CD8-positive, alpha-beta memory T cell (primary cell): ENCODE data around the gene RPH3AL. TPM values are rescaled to one million over a fixed set of nuclear protein-coding genes. Genes with fewer than 3 reads are reported as not detected.

Experiments used
- CTCF ChIA-PET: fragments of 350-600 bp; sonication (Branson Sonifier 250); formaldehyde crosslinking; loops from one replicate; lab custom pipeline; 2021; ENCODE audit warnings: antibody characterized with exemption; lab: Charles Lee
- POLR2A ChIA-PET: fragments of 350-600 bp; sonication (Branson Sonifier 250); formaldehyde crosslinking; loops from one replicate; lab custom pipeline; 2021; ENCODE audit warnings: antibody characterized with exemption; lab: Charles Lee
- DNase-seq, 5 donors: peaks; one replicate each; pipeline versions ENCODE4 v3.0.0 to v3.0.0-alpha.2; 2020 to 2022; ENCODE audit warnings: mixed read lengths in 1 of 5
- H3K27ac ChIP-seq: one replicate; pipeline ENCODE4 v1.7.0; 2013; ENCODE audit warnings: low read depth, mild to moderate bottlenecking, low read length, moderate library complexity
- H3K27me3 ChIP-seq: 2 replicates; pipeline ENCODE4 v1.7.0; 2013; ENCODE audit warnings: low read length, mild to moderate bottlenecking; ENCODE audit not compliant: insufficient read depth, poor library complexity, severe bottlenecking
- H3K36me3 ChIP-seq: 2 replicates; pipeline ENCODE4 v1.7.0; 2013; ENCODE audit warnings: mild to moderate bottlenecking, low read length, moderate library complexity; ENCODE audit not compliant: insufficient read depth
- H3K4me1 ChIP-seq: 2 replicates; pipeline ENCODE4 v1.7.0; 2013; ENCODE audit warnings: mild to moderate bottlenecking, low read length, moderate library complexity; ENCODE audit not compliant: insufficient read depth
- H3K4me3 ChIP-seq: 2 replicates; pipeline ENCODE4 v1.7.0; 2013; ENCODE audit warnings: mild to moderate bottlenecking, low read length
- H3K9me3 ChIP-seq: 2 replicates; pipeline ENCODE4 v1.7.0; 2013; ENCODE audit warnings: mild to moderate bottlenecking, low read length
- H3K27ac Mint-ChIP-seq, 8 donors: one replicate each; pipeline ENCODE4 v1.8.0; 2020 to 2021; ENCODE audit warnings: mixed read lengths in 8 of 8, mild to moderate bottlenecking in 6 of 8, inconsistent platforms in 3 of 8, moderate library complexity in 3 of 8
- H3K27me3 Mint-ChIP-seq, 2 donors: one replicate each; pipeline ENCODE4 v1.8.0; 2020 to 2021; ENCODE audit warnings: mixed read lengths in 2 of 2, mild to moderate bottlenecking in 1 of 2, moderate library complexity in 1 of 2
- H3K36me3 Mint-ChIP-seq, 3 donors: one replicate each; pipeline ENCODE4 v1.8.0; 2020 to 2021; ENCODE audit warnings: mixed read lengths in 3 of 3, inconsistent platforms in 1 of 3, mild to moderate bottlenecking in 1 of 3
- H3K4me1 Mint-ChIP-seq, 3 donors: one replicate each; pipeline ENCODE4 v1.8.0; 2020 to 2021; ENCODE audit warnings: mixed read lengths in 3 of 3, inconsistent platforms in 1 of 3, mild to moderate bottlenecking in 1 of 3
- H3K4me3 Mint-ChIP-seq, 7 donors: one replicate each; pipeline ENCODE4 v1.8.0; 2020 to 2021; ENCODE audit warnings: mixed read lengths in 7 of 7, mild to moderate bottlenecking in 6 of 7, moderate library complexity in 4 of 7, inconsistent platforms in 2 of 7
- H3K9me3 Mint-ChIP-seq, 5 donors: one replicate each; pipeline ENCODE4 v1.8.0; 2020 to 2022; ENCODE audit warnings: mixed read lengths in 5 of 5, mild to moderate bottlenecking in 3 of 5, moderate library complexity in 2 of 5, inconsistent platforms in 1 of 5
- polyA plus RNA-seq: library from polyadenylated mRNA; unstranded; fragments of 300-500 nt; fragmentation: Illumina TruSeq; gene quantifications from one replicate; pipeline ENCODE4 v1.2.3, GENCODE V29; 2021
- total RNA-seq, 2 experiments: library from RNA; stranded (reverse); gene quantifications; one replicate each; pipeline ENCODE4 v1.2.3, GENCODE V29; 2021

RPH3AL gene
- total and polyA plus RNA-seq, 3 experiments from 2014 or later: 0.91 to 3.7 (median 2.0) TPM

DNA sequence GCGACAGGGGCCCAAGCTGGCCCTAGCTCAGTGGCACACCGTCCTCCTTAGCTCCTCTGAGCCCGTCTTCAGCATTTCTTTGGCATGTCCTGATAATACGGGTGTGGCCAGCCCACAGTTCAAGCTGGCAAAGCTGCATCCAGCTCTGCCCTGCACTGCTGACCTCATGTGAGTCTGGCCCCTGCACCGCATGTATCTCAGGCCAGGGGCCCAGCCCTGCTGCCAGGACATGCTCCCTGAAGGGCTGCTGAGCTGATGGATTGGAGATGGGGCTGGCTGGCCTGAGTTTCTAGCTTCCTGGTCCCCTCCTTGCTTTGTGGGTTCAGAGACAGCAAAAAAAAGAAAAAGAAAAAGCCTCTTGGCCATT, 173.6 kb downstream of the RPH3AL start:
- H3K27ac ChIP-seq: no peak overlapping the region
- H3K4me3 ChIP-seq: no peak overlapping the region
- no peaks in the 10 kb centered on the region for H3K36me3 Mint-ChIP-seq
- H3K9me3 ChIP-seq: no peaks in the 10 kb centered on the region
- H3K4me3 Mint-ChIP-seq: no peak overlapping the region
- ChIA-PET CTCF (interaction anchor here (0.9 to 1.2 kb wide), 2 partner anchors 14 to 82 kb away, joined by 3 read pairs; no protein-coding TSS in a partner anchor), POLR2A (no interaction called here)
- H3K4me1 ChIP-seq: no peaks in the 10 kb centered on the region
- no peaks in the 10 kb centered on the region for H3K9me3 Mint-ChIP-seq
- peaks cover 18% of the 10 kb centered on the region for H3K27me3 ChIP-seq
- peaks cover 39 to 44% of the 10 kb centered on the region in 2 donors for H3K27me3 Mint-ChIP-seq
- peaks cover 0 to 6% (median 4%) of the 10 kb centered on the region in 3 donors for H3K4me1 Mint-ChIP-seq
- H3K27ac Mint-ChIP-seq: no peak overlapping the region
- DNase-seq: no peak
- H3K36me3 ChIP-seq: no peaks in the 10 kb centered on the region

DNA sequence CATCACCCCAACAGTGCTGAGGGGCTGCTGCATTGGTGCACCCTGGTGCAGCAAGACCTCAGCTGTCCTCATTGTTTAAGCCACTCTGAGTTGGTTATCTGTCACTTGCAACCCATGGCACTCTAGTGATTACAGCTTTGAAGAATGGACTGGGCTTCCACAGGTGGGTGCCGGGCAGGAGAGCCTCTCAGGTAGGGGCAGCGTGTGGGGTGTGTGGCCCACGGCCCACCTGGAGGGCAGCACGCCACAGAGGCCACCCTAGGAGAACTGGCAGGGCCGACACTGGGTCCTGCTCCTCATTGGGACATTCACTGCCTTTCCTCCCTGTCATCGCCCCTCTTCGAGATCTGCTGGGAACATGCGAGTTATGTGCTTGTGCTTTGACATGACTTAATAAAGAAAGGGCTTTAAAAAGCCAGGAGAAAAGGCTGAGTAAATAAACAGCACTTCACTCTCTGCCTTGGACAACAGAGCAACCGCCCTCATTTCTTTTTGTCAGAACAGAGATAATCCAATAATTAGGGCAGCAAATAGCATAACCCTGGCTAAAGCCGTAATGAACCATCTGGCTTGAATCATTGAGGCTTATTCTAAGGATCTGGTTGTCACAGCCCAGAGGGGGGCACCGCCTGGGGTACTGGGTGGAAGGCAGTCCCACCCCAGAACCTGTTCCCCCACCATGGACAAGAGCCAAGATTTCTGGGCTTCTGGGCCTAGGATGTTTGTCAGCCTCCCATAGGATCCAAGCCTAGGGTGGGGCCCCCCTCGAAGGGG, 174.1 kb downstream of the RPH3AL start:
- H3K4me3 ChIP-seq: no peak overlapping the region
- H3K4me3 Mint-ChIP-seq: no peak overlapping the region
- ChIA-PET POLR2A (no interaction called here), CTCF (no interaction called here)
- no peaks in the 10 kb centered on the region for H3K9me3 Mint-ChIP-seq
- no peaks in the 10 kb centered on the region for H3K36me3 ChIP-seq
- no peak overlapping the region for H3K27ac ChIP-seq
- no peaks in the 10 kb centered on the region for H3K36me3 Mint-ChIP-seq
- no peak for DNase-seq
- no peaks in the 10 kb centered on the region for H3K9me3 ChIP-seq
- H3K4me1 ChIP-seq: no peaks in the 10 kb centered on the region
- H3K27me3 ChIP-seq: peaks cover 20% of the 10 kb centered on the region
- peak overlapping the region in 1 of 8 donors; percentile 32 for H3K27ac Mint-ChIP-seq
- H3K27me3 Mint-ChIP-seq: peaks cover 35 to 39% of the 10 kb centered on the region in 2 donors
- peaks cover 0 to 6% (median 4%) of the 10 kb centered on the region in 3 donors for H3K4me1 Mint-ChIP-seq

DNA sequence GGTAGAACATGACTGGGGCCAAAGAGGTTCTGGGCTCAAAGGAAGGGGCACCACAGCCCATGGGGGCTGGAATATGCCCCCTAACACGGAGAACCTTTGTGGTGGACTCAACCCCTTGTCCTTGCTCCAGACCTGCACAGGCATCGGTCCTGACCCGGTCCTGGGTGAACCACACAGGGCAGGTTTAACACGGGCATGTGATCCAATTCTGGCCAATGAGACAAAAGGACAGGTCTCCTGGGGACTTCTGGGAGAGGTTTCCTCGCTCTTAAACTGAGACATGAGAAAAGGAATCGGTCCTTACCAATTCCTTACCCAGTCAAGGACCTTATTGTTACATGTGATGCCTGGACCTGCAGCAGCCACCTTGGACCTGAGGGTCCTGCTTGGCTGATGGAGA, 174.8 kb downstream of the RPH3AL start:
- H3K27me3 ChIP-seq: peaks cover 19% of the 10 kb centered on the region
- H3K36me3 ChIP-seq: no peaks in the 10 kb centered on the region
- no peaks in the 10 kb centered on the region for H3K36me3 Mint-ChIP-seq
- peak overlapping the region in 1 of 8 donors; percentile 26 for H3K27ac Mint-ChIP-seq
- H3K9me3 ChIP-seq: no peaks in the 10 kb centered on the region
- H3K4me3 Mint-ChIP-seq: no peak overlapping the region
- peaks cover 0 to 6% (median 4%) of the 10 kb centered on the region in 3 donors for H3K4me1 Mint-ChIP-seq
- DNase-seq: no peak
- peaks cover 30 to 34% of the 10 kb centered on the region in 2 donors for H3K27me3 Mint-ChIP-seq
- no peak overlapping the region for H3K27ac ChIP-seq
- ChIA-PET POLR2A (no interaction called here), CTCF (no interaction called here)
- H3K4me1 ChIP-seq: no peaks in the 10 kb centered on the region
- H3K4me3 ChIP-seq: no peak overlapping the region
- no peaks in the 10 kb centered on the region for H3K9me3 Mint-ChIP-seq

DNA sequence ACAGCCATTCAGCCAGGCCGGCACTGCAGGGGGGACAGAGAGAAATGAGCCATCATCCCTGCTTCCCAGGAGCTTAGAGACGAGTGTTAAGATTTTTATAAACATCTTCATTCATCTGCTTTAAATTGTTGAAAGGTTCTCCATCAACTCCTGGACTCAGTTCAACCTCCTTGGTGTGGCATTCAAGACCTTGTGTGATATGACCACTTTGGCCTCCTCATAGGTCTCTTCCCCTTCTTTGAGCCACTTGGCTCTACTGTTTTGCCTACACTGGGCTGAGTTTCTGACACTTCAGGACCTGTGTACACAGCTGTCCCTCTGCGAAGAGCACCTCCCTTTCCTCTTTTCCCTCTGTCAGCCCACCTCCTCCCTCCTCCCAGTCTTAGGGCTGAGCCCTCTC, 175.5 kb downstream of the RPH3AL start:
- no peak overlapping the region for H3K27ac ChIP-seq
- Mint-ChIP-seq H3K36me3 (no peaks in the 10 kb centered on the region), H3K4me3 (no peak overlapping the region), H3K27ac (no peak overlapping the region), H3K27me3 (peaks cover 27 to 29% of the 10 kb centered on the region in 2 donors), H3K4me1 (peaks cover 0 to 5% (median 3%) of the 10 kb centered on the region in 3 donors), H3K9me3 (no peaks in the 10 kb centered on the region)
- no peaks in the 10 kb centered on the region for H3K36me3 ChIP-seq
- H3K9me3 ChIP-seq: no peaks in the 10 kb centered on the region
- ChIA-PET POLR2A (no interaction called here), CTCF (no interaction called here)
- no peak for DNase-seq
- peaks cover 13% of the 10 kb centered on the region for H3K27me3 ChIP-seq
- H3K4me3 ChIP-seq: no peak overlapping the region
- H3K4me1 ChIP-seq: no peaks in the 10 kb centered on the region

DNA sequence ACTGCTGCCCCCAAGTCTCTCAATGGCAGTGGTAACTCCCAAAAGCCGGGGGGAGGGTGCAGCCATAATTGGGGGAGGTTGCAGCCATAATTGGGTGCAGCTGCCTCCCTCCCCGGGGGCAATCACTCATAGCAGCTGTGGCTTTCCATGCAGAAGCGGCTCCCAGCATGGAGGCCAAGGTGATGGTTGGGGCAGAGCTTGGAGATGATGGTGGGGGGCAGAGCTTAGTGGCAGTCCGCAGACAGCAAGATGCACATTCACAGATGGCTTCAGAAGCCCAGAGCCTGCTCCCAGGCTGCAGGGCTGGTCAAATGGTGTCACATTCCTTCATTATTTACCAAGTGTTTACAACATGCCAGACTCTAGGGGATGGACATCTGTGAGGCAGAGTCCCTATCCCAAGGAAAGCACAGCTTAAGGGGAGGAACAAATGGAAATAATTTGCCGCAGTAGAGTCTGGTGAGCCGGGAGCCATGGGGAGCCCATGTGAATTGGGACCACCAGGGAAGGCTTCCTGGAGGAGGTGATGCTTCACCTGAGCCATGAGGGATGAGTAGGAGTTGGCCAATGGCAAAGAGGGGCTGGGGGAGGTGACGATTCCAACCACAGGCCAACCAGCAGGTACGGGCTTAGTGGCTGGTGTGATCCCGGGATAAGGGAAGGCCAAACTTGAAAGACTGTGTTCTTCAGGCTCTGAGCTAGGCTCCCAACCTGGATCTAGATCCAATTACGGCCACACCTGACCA, 179.3 kb downstream of the RPH3AL start:
- H3K9me3 Mint-ChIP-seq: no peaks in the 10 kb centered on the region
- Histone ChIP-seq H3K9me3 (no peaks in the 10 kb centered on the region), H3K4me3 (no peak overlapping the region), H3K27me3 (peaks cover 4% of the 10 kb centered on the region), H3K36me3 (no peaks in the 10 kb centered on the region), H3K27ac (no peak overlapping the region), H3K4me1 (no peaks in the 10 kb centered on the region)
- ChIA-PET CTCF (no interaction called here), POLR2A (no interaction called here)
- H3K4me1 Mint-ChIP-seq: no peaks in the 10 kb centered on the region
- no peak overlapping the region for H3K4me3 Mint-ChIP-seq
- no peaks in the 10 kb centered on the region for H3K36me3 Mint-ChIP-seq
- DNase-seq: no peak
- H3K27me3 Mint-ChIP-seq: peaks cover 11 to 18% of the 10 kb centered on the region in 2 donors
- no peak overlapping the region for H3K27ac Mint-ChIP-seq

DNA sequence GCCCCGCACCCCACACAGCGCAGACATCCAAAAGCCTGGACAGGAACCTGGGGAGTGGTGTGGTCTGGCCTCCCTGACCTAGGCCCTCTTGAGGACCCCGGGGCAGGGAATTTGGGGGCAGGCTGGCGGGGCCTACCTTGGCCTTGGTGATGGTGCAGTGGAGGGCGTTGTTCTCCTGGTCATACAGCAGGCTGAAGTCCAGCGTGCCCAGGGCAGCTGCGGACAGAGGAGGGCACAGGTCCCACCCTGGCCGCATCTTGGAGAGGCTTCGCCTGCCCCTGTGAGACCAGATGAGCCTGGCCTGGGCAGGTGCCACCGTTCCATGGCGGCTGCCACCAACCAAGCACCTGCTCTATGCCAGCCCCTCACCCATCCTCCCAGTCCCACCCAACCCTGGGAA, 180.2 kb downstream of the RPH3AL start:
- Histone ChIP-seq H3K9me3 (no peaks in the 10 kb centered on the region), H3K4me1 (no peaks in the 10 kb centered on the region), H3K27me3 (peaks cover 4% of the 10 kb centered on the region), H3K27ac (no peak overlapping the region), H3K4me3 (no peak overlapping the region), H3K36me3 (no peaks in the 10 kb centered on the region)
- H3K27ac Mint-ChIP-seq: no peak overlapping the region
- ChIA-PET CTCF (no interaction called here), POLR2A (no interaction called here)
- DNase-seq: no peak
- H3K36me3 Mint-ChIP-seq: no peaks in the 10 kb centered on the region
- no peaks in the 10 kb centered on the region for H3K9me3 Mint-ChIP-seq
- H3K4me3 Mint-ChIP-seq: no peak overlapping the region
- H3K4me1 Mint-ChIP-seq: no peaks in the 10 kb centered on the region
- peaks cover 4 to 11% of the 10 kb centered on the region in 2 donors for H3K27me3 Mint-ChIP-seq

DNA sequence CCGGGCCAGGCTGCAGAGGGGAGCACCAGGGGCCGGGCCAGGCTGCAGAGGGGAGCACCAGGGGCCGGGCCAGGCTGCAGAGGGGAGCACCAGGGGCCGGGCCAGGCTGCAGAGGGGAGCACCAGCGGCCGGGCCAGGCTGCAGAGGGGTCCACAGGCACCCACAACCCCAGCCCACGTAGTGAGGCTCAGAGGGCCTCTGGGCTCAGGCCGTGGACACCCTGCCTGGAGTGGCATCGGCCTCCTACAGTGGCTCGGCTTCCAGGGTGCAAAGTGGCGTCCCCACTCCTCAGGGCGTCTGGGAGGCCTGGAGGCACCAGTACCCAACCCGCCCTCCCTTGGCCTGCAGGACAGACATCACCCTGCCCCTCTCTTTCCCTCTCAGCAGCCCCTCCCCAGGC, 180.7 kb downstream of the RPH3AL start:
- H3K9me3 ChIP-seq: no peaks in the 10 kb centered on the region
- no peaks in the 10 kb centered on the region for H3K9me3 Mint-ChIP-seq
- H3K36me3 ChIP-seq: no peaks in the 10 kb centered on the region
- no peak overlapping the region for H3K27ac Mint-ChIP-seq
- ChIA-PET CTCF (no interaction called here), POLR2A (no interaction called here)
- peaks cover 0 to 5% of the 10 kb centered on the region in 2 donors for H3K27me3 Mint-ChIP-seq
- H3K4me3 Mint-ChIP-seq: no peak overlapping the region
- no peak overlapping the region for H3K4me3 ChIP-seq
- H3K4me1 ChIP-seq: no peaks in the 10 kb centered on the region
- H3K4me1 Mint-ChIP-seq: no peaks in the 10 kb centered on the region
- H3K27ac ChIP-seq: no peak overlapping the region
- DNase-seq: no peak
- no peaks in the 10 kb centered on the region for H3K36me3 Mint-ChIP-seq
- H3K27me3 ChIP-seq: peaks cover 4% of the 10 kb centered on the region

DNA sequence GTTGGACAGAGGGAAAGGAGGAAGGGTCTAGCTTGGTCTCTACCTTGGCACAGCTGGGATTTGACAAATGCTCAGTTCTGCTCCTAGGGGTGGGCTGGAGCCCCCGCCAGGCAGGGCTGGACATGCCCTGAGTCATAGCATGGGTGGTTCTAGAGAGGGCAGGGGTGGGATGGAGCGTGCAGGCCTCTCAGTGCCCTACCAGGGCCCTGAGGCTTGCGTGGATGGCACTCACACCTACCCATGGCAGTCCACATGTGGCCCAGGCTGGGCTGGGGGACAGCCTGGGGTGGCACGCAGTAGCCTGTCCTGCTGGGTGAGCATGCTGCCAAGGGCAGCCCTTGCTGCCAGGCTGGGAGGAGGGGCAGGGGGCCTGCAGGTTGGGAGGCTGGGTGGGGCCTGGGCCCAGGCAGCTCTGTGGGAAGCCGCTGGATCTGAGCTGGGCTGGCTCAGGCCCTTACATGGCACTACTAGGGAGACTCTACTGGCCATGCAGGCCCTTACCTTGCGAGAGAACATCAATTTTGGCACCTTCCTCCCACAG, 182.4 kb downstream of the RPH3AL start:
- ChIA-PET CTCF (no interaction called here), POLR2A (no interaction called here)
- Mint-ChIP-seq H3K9me3 (no peaks in the 10 kb centered on the region), H3K27me3 (peaks cover 0 to 4% of the 10 kb centered on the region in 2 donors), H3K36me3 (no peaks in the 10 kb centered on the region), H3K4me1 (no peaks in the 10 kb centered on the region), H3K4me3 (no peak overlapping the region), H3K27ac (peak overlapping the region in 1 of 8 donors; percentile 19)
- Histone ChIP-seq H3K36me3 (no peaks in the 10 kb centered on the region), H3K9me3 (no peaks in the 10 kb centered on the region), H3K4me3 (no peak overlapping the region), H3K4me1 (no peaks in the 10 kb centered on the region), H3K27me3 (peaks cover 4% of the 10 kb centered on the region), H3K27ac (no peak overlapping the region)
- DNase-seq: no peak
